Duodenal mucosa (tissue), 2 donors: ENCODE measurements around the gene BLOC1S1.

Source experiments
- H3K27ac ChIP-seq: one replicate; pipeline ENCODE4 v1.7.0; 2013; ENCODE audit warnings: low read depth, low read length
- H3K27me3 ChIP-seq, 2 donors: one replicate each; pipeline ENCODE4 v1.7.0; 2013; ENCODE audit warnings: low read length in 2 of 2, control low read depth in 1 of 2; ENCODE audit not compliant: insufficient read depth in 2 of 2, control insufficient read depth in 1 of 2
- H3K36me3 ChIP-seq, 2 donors: one replicate each; pipeline ENCODE4 v1.7.0; 2013; ENCODE audit warnings: low read length in 2 of 2, control low read depth in 1 of 2; ENCODE audit not compliant: insufficient read depth in 2 of 2, control insufficient read depth in 1 of 2
- H3K4me1 ChIP-seq, 2 donors: one replicate each; pipeline ENCODE4 v1.7.0; 2013; ENCODE audit warnings: low read length in 2 of 2, control low read depth in 1 of 2; ENCODE audit not compliant: insufficient read depth in 2 of 2, control insufficient read depth in 1 of 2
- H3K4me3 ChIP-seq, 2 donors: one replicate each; pipeline ENCODE4 v1.7.0; 2013; ENCODE audit warnings: low read length in 2 of 2, low read depth in 1 of 2
- H3K9ac ChIP-seq, 2 donors: one replicate each; pipeline ENCODE4 v1.7.0; 2013; ENCODE audit warnings: low read length in 2 of 2, low read depth in 1 of 2
- H3K9me3 ChIP-seq, 2 donors: one replicate each; pipeline ENCODE4 v1.7.0; 2013; ENCODE audit warnings: low read length in 2 of 2, control low read depth in 1 of 2; ENCODE audit not compliant: control insufficient read depth in 1 of 2

Gene BLOC1S1

GRCh38 chr12:55702861-55703260 is 13.0 kb upstream of the BLOC1S1 start:
- H3K9me3 ChIP-seq, result no peaks in the 10 kb centered on the region
- H3K36me3 ChIP-seq, result no peaks in the 10 kb centered on the region
- H3K4me1 ChIP-seq, result peaks cover 15 to 30% of the 10 kb centered on the region in 2 donors
- H3K27ac ChIP-seq, result no peak overlapping the region
- no peak overlapping the region for H3K4me3 ChIP-seq
- H3K27me3 ChIP-seq, result peaks cover 0 to 6% of the 10 kb centered on the region in 2 donors
- H3K9ac ChIP-seq, result no peak overlapping the region

DNA sequence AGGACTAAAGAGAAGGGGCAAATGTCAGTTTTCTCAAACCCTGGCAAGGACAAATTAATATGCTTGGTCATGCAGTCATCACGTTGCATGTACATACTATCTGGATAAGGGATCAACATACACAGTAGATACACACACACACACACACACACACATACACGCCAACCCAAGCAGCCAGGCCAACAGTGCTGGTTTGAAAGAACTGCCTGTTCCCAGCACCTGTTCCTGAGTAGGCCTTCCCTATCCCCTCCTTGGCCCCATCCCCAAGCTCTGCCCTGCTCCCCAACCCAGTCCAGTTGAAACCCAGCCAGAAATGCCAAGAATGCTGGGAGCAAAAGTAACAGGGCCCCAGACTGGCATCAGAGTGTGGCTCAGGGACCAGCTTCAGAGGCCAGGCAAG is 12.6 kb upstream of the BLOC1S1 start:
- peaks cover 0 to 9% of the 10 kb centered on the region in 2 donors for H3K27me3 ChIP-seq
- peaks cover 17 to 33% of the 10 kb centered on the region in 2 donors for H3K4me1 ChIP-seq
- H3K4me3 ChIP-seq, result no peak overlapping the region
- H3K36me3 ChIP-seq, result no peaks in the 10 kb centered on the region
- H3K9ac ChIP-seq, result no peak overlapping the region
- no peaks in the 10 kb centered on the region for H3K9me3 ChIP-seq
- no peak overlapping the region for H3K27ac ChIP-seq

DNA sequence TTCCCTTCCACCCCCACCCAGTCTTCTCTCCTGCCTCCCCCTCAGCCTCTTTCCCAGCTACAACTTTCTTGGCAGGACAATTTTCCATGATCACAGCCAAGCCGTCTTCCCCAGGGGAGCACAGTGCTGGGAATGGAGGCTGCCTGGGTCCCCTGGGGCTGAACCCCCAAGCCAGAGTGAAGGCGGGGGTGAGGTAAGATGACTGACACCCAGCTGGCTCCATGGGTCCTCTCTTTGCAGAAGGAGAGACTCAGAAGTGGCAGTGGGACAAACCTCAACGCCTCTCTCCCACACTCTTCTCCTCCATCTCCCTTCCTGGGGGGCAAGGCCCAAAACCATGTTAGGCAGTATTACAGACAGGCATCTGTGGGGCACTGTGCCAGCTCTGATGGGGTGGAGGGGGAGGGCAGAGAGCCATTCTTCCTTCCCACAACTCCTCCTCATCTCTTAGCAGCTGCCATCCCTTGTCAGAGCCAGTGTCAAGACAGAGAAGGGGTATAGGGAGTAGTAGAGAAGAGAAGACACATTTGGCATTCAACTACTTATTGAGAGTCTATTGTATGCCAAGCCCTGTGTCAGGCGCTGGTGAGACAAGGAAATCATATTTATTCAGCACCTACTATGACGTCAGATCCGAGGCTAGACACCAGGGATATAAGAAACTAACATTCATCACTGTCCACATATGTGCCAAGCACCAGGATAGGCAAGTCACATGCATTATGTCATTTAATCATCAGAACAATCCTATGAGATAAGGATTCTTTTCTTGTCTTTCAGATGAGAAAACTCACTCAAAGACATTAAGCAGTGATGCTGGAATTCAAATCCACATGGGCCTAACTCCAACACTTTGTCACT is 11.7 kb upstream of the BLOC1S1 start:
- peaks cover 24 to 37% of the 10 kb centered on the region in 2 donors for H3K4me1 ChIP-seq
- H3K9me3 ChIP-seq, result no peaks in the 10 kb centered on the region
- no peak overlapping the region for H3K9ac ChIP-seq
- no peaks in the 10 kb centered on the region for H3K36me3 ChIP-seq
- H3K27ac ChIP-seq, result no peak overlapping the region
- H3K4me3 ChIP-seq, result no peak overlapping the region
- H3K27me3 ChIP-seq, result peaks cover 0 to 15% of the 10 kb centered on the region in 2 donors

DNA sequence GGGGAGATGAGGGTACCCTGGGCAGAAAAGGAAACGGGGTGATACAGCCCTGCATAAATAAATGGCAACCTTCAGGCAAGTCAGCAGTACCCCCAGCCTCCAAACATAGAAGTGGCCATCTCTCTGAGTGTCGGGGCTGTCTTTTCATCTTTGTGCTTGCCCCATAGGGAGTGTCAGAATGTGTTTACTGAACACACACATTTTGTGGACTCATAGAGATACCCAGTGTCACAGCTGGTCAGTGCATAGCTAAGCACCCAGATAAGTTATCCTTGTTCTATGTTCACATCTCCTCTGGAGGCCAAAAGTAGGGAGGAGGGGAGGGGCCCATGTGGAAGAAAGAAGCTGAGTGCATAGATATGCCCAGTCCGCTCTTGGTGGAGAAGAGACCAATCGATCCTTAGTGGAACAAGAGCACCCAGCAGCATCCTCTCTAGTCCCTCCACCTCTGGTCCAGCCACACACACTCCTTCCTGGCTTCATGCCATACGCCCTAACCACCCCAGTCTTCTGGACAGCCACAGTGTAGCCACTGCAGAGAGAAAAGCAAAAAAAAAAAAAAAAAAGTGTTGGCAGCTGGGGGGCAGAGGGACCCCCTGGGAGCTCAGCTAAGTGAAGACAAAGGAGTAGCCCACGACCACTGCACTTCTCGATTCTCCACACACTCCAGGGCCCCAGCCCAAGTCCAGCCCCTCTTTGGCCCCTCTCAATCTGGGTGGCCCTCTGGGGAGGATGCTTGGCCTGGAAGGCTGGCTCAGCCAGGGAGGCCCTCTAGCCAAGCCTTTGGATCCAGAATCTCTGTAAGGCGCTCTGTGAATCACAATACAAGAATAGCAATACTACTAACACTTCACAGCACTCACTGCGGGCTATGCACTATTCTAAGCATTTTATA is 10.8 kb upstream of the BLOC1S1 start:
- Histone ChIP-seq H3K9ac (no peak overlapping the region), H3K4me1 (peaks cover 18 to 36% of the 10 kb centered on the region in 2 donors), H3K4me3 (no peak overlapping the region), H3K36me3 (no peaks in the 10 kb centered on the region), H3K27ac (no peak overlapping the region), H3K27me3 (peaks cover 0 to 21% of the 10 kb centered on the region in 2 donors), H3K9me3 (no peaks in the 10 kb centered on the region)

DNA sequence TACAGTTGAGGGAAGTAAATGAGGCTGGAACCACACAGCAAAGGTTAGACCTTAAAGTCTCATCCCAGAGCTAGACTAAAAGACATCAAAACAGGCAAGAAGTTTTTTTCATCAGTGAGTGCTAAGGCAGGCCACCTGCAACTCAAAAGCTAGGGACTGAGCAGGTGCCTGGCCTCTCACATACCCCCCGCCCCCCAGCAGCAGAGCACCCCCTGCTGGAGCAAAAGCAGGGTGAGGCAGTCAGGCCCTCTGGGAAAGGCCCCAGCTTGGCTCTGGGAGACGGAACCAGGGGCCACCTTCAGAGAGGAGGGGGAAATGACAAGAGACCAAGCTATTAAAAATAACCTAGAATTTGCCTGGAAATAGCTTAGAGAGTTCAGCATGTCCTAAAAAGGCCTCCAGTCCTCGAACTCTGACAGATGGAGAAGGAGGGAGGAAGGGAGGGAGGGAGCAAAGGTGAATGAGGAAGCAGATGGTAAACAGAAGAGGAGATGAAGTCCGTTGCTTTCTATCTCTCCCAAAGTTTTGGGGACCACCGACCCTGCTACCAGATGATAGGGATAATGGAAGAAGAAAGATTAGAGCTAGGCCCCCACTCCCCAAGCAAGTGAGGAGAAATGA is 10.0 kb upstream of the BLOC1S1 start:
- H3K4me1 ChIP-seq, result peaks cover 18 to 36% of the 10 kb centered on the region in 2 donors
- peak overlapping the region in 1 of 2 donors; percentile 17 for H3K4me3 ChIP-seq
- no peak overlapping the region for H3K9ac ChIP-seq
- no peaks in the 10 kb centered on the region for H3K36me3 ChIP-seq
- H3K27me3 ChIP-seq, result peaks cover 0 to 21% of the 10 kb centered on the region in 2 donors
- H3K27ac ChIP-seq, result no peak overlapping the region
- no peaks in the 10 kb centered on the region for H3K9me3 ChIP-seq

DNA sequence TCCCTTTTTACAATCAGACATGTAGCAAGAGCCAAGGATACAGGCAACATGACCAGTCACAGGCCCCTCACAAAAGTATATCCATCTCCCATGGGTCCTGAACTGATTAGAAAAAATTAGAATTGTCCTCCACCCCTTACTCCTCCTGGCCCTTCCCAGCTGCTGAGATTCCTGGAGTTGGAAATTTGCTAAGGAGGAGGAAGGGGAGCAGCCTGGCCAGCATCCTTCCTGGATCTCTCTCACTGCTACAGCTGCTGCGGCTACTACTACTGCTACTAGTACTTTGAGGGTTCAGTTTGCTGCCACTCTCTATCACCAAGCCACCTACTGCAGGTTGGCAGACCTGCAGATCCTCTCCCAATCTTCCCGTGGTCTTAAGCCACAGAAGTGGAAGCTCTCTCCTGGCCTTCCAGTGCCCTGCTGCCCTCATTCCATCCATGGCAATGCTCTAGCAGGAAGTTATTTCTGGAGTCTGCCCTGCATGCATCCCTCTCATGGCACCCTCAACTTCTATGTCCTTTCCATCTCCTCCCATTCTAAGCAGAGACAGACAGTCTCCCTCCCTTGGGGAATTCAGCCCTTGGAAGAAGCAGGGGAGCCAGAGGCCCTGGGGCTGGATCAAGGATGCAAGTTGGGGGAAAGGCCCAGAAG is 9.2 kb upstream of the BLOC1S1 start:
- Histone ChIP-seq H3K4me3 (peak overlapping the region; percentile 53 to 62), H3K9ac (peak overlapping the region in 1 of 2 donors; percentile 43), H3K27ac (no peak overlapping the region), H3K9me3 (no peaks in the 10 kb centered on the region), H3K27me3 (peaks cover 0 to 21% of the 10 kb centered on the region in 2 donors), H3K4me1 (peaks cover 18 to 36% of the 10 kb centered on the region in 2 donors), H3K36me3 (no peaks in the 10 kb centered on the region)

DNA sequence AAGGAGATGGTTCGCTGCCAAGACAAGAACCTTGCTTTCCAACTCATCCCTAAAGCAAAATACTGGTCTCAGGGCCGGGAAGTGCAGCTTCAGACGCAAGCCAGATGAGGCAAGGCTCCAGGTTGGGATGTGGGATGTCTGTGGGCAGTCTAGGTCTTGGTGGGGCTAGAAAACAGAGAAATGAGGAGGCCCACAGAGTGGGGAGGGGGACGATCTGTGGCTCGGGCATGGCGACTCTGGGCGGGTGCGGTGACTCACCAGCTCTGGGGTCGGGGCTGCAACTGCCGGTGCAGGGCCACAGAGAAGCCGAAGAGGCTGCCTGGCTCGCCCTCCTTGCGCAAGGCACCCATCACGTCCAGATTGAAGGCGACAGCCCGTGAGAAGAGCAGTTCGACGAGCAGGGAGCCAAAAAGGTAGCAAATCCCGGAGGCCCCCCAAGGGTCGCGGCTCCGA is 8.6 kb upstream of the BLOC1S1 start:
- peak overlapping the region in 1 of 2 donors; percentile 43 for H3K9ac ChIP-seq
- peak overlapping the region; percentile 53 to 62 for H3K4me3 ChIP-seq
- H3K9me3 ChIP-seq, result no peaks in the 10 kb centered on the region
- H3K36me3 ChIP-seq, result no peaks in the 10 kb centered on the region
- peaks cover 0 to 21% of the 10 kb centered on the region in 2 donors for H3K27me3 ChIP-seq
- no peak overlapping the region for H3K27ac ChIP-seq
- H3K4me1 ChIP-seq, result peaks cover 18 to 36% of the 10 kb centered on the region in 2 donors

DNA sequence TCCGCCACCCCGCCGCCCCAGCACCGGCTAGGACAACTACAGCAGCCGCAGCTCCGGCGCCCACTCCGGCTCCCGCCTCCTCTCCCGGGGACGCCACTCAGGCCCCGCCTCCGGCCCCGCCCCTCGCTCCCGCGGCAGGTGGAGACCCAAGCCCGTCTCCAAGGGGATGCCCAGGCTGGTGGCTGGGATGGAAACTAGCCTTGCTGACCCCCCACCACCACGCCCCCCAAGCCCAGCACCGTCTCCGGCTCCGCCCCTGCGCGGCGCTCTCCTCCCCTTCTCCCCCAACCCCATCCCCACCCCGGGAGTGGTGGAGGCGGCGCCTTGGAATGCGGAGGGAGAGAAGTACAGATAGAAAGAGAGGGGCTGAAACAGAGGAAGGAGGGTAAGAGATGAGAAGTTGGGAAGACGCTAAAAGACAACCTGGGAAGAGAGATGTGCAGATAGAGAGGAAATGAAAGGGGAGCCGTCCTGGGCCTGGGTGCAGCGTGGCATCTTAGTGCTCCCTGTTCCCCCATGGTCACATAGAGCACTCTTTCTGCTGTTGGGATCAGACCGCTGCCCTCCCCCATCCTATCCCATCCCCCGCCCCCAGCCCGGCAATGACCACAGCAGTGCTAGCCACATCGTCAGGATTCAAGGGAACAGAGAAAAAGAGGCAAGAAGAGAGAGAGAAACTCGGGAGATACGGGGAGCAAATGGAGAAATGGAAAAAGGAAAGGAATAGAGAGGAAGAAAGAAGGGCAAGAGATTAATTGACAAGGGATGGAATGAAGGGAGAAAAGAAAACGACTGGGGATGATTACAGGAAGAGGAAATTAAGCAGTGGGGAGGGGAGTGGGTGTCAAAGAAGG is 7.8 kb upstream of the BLOC1S1 start, which contains the start of gene ITGA7:
Gene ITGA7, minus strand, starts transcription at position 64 of the 854 bp plus-strand sequence. CDS start 222 bp downstream, outside the sequence.
- no peak within 1 kb of the TSS for H3K27ac ChIP-seq
- H3K9me3 ChIP-seq, result no peaks in the 10 kb centered on the region
- H3K27me3 ChIP-seq, result peaks cover 0 to 21% of the 10 kb centered on the region in 2 donors
- H3K36me3 ChIP-seq, result no peaks in the 10 kb centered on the region
- peaks cover 18 to 36% of the 10 kb centered on the region in 2 donors for H3K4me1 ChIP-seq
- H3K4me3 ChIP-seq, result peak within 1 kb of the TSS; percentile 61 to 62
- H3K9ac ChIP-seq, result peak within 1 kb of the TSS in 1 of 2 donors; percentile 43
